SU-DHL-6 (cell line): ENCODE results near the gene PDGFC.

Source experiments
- EZH2phosphoT487 ChIP-seq: fragments of 200-600 bp; sonication (generic), shearing (Covaris generic); conservative IDR thresholded peaks from 2 replicates; pipeline ENCODE4 v1.6.1; 2018; ENCODE audit warnings: mild to moderate bottlenecking, antibody characterized with exemption, low read length, moderate library complexity, mixed read lengths
- TF ChIP-seq, protein P1 (sequence below): fragments of 200-600 bp; sonication (generic); IDR thresholded peaks from one replicate; pipeline ENCODE4 v1.5.1; 2017; ENCODE audit warnings: antibody characterized with exemption, mild to moderate bottlenecking, low read length, moderate library complexity; ENCODE audit not compliant: insufficient read depth, poor library complexity, severe bottlenecking

DNA sequence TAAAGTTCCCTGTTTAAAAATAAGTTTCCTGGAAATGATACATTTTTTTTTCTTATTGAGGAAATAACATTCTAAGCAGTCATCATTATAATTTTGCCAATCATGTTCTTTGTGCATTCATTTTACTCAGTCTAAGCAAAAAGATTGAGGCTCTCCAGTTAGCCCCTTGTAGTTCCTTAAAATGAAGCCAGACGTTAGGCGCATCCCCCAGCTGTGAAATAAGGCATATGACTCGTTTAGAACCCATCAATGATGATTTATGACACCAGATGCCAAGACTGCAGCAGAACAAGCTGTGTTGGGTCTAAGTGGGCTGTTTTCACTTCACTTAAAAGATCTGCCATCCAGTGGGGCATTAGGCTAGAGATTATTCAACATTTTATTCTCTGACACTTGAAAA lies 17.0 kb downstream of the PDGFC start:
- no peak for TF ChIP-seq EZH2phosphoT487
- TF ChIP-seq, protein P1, sequence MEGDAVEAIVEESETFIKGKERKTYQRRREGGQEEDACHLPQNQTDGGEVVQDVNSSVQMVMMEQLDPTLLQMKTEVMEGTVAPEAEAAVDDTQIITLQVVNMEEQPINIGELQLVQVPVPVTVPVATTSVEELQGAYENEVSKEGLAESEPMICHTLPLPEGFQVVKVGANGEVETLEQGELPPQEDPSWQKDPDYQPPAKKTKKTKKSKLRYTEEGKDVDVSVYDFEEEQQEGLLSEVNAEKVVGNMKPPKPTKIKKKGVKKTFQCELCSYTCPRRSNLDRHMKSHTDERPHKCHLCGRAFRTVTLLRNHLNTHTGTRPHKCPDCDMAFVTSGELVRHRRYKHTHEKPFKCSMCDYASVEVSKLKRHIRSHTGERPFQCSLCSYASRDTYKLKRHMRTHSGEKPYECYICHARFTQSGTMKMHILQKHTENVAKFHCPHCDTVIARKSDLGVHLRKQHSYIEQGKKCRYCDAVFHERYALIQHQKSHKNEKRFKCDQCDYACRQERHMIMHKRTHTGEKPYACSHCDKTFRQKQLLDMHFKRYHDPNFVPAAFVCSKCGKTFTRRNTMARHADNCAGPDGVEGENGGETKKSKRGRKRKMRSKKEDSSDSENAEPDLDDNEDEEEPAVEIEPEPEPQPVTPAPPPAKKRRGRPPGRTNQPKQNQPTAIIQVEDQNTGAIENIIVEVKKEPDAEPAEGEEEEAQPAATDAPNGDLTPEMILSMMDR, result no peak
